T-helper 1 cell treated with Interleukin-12 subunit alpha and Interleukin-12 subunit beta and Interleukin-4 antibody, amounts not matched to agents 30 ng/mL and 1 ng/mL, for 36 hours (primary cell): ENCODE results near the gene TMED3. TPM values are rescaled to one million over a fixed set of nuclear protein-coding genes. Genes with fewer than 3 reads are reported as not detected.

ENCODE experiments used
- intact Hi-C: fragments of 100-400 bp; cut with micrococcal nuclease; formaldehyde crosslinking; loops from one replicate; pipeline ENCODE4 v1.15.1; 2024
- total RNA-seq: library from RNA; stranded (reverse); gene quantifications from 2 replicates; pipeline ENCODE4 v1.2.3, GENCODE V29; 2022

The TMED3 gene
- total RNA-seq, 1 donor from 2014 or later: 45.3 TPM

- intact Hi-C loops: no loop called here
Observed at GRCh38 chr15:79372428-79372827, 61.5 kb downstream of the TMED3 start.

Other genes starting within 250 kb of the TMED3 start
- 0.07 and 0.12 TPM in 2 replicates for gene RASGRF1, start 220.3 kb upstream of the TMED3 start, total RNA-seq
- not detected in 2 replicates for gene ANKRD34C, start 28.4 kb upstream of the TMED3 start, total RNA-seq
- gene MINAR1, start 121.2 kb downstream of the TMED3 start, total RNA-seq: 0.88 and 1.3 TPM in 2 replicates